GM10266 (cell line): ENCODE measurements around the gene CLEC16A.

Experiments used
- DNase-seq: peaks from one replicate; pipeline ENCODE4 v3.0.0; 2012; ENCODE audit errors: extremely low spot score
- TF ChIP-seq, protein P1 (sequence below): IDR thresholded peaks from 2 replicates; pipeline ENCODE4 v1.5.1; 2012; ENCODE audit warnings: mild to moderate bottlenecking, low read depth; ENCODE audit not compliant: control insufficient read depth, insufficient read depth; ENCODE audit errors: missing control alignments

CLEC16A gene

GRCh38 chr16:10943064-10943353 lies 1.4 kb upstream of the CLEC16A start:
- TF ChIP-seq, protein P1, sequence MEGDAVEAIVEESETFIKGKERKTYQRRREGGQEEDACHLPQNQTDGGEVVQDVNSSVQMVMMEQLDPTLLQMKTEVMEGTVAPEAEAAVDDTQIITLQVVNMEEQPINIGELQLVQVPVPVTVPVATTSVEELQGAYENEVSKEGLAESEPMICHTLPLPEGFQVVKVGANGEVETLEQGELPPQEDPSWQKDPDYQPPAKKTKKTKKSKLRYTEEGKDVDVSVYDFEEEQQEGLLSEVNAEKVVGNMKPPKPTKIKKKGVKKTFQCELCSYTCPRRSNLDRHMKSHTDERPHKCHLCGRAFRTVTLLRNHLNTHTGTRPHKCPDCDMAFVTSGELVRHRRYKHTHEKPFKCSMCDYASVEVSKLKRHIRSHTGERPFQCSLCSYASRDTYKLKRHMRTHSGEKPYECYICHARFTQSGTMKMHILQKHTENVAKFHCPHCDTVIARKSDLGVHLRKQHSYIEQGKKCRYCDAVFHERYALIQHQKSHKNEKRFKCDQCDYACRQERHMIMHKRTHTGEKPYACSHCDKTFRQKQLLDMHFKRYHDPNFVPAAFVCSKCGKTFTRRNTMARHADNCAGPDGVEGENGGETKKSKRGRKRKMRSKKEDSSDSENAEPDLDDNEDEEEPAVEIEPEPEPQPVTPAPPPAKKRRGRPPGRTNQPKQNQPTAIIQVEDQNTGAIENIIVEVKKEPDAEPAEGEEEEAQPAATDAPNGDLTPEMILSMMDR: no peak
- DNase-seq: no peak

DNA sequence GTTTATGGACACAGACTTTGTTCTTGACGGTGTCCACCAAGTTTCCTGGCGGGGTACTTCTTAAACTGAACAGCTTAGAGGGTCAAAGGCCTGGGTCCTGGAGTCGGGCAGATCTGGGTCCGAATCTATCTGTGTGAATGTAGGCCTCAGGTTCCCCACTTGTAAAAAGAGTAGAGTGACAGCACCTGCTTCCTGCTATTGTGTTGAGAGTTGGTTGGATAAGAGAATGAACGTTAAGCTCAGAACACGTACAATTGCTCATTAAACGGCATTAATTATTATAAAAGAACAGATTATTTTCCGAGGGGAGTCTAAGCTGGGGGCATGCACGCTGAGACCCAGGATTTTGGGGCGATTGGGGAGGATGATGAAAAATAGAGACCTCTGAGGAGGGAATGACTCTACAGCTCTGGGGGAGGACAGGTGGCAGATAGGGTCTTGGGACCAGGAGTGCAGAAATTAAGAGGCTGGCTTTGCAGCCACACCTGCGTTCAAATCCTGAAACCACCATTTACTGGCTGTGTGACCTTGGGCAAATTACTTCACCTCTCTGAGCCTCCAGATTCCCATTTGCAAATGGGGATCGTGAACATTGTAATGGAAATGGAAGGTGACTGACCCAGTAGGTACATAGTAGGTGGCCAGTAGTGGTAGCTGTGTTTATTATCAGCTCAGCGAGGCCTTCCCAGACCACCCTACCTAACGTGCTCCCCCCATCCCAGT lies 862 bp downstream of the CLEC16A start:
- TF ChIP-seq, protein P1: no peak
- no peak for DNase-seq

DNA sequence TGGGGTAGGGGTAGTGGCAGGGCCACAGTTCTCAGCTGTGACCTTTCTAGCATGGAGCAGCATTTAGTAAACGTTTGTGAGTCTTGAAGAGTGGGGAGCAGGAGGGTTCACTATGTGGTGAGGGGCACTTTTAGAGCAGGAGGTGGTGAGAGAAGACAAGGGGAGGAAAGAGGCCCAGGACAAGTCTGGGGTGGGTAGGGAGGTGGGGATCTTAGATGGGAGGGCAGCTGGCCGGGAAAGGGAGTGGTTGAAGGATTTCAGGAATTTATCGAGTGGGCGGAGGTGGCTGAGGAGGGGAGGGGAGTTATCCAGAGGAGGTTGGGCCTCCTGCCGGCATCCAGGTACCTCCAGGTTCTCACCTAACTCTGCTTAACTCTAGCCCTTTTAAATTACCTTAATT lies 1.9 kb downstream of the CLEC16A start:
- TF ChIP-seq, protein P1: no peak
- DNase-seq: no peak

DNA sequence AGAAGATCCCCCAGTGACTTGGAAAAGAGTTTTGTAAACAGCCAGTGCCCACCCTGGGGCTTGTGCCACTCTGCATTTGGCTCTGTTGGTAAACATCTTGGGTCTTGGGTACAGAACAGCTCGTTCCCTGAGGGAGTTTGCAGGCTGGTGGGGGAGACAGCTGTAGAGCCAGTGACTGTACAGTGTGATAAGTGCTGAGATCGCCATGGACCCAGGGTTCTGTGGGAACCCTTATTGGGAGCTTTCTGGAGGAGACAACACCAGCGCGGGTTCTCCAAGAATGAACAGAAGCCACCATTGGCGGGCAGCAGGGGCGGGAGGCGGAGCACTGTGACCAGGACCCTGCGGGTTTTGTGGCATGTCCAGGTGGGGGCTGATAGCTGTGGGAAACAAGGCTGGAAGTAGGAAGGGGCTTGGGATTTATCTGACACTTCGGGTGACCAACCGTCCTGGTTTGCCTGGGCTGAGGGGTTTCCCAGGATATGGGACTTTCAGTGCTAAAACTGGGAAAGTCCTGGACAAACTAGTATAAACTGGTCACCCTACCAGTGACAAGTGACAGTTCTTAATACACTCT lies 2.9 kb downstream of the CLEC16A start:
- no peak for DNase-seq
- TF ChIP-seq, protein P1: no peak

- DNase-seq: no peak
- TF ChIP-seq, protein P1: peak; percentile 44
These were observed 5.1 kb downstream of the CLEC16A start for GRCh38 chr16:10949424-10949970.

DNA sequence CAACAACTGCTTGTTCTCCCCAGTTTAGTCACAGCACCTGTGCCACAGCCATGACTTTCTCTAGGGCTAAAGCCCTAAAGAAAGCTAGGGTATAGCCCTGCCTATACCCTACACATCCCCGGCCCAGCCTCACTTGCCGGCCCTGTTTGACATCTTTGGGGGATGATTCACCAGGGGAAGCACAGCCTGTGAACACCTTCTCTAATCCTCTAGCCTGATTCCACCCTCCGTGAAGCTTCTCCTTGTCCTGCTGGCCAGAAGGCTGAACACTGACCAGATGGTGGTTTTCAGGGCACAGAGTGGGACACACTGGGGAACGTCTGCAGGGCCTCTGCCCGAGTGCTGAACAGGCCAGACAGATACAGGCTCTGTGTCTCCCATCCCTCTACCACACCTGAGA lies 6.0 kb downstream of the CLEC16A start:
- TF ChIP-seq, protein P1: no peak
- DNase-seq: no peak

DNA sequence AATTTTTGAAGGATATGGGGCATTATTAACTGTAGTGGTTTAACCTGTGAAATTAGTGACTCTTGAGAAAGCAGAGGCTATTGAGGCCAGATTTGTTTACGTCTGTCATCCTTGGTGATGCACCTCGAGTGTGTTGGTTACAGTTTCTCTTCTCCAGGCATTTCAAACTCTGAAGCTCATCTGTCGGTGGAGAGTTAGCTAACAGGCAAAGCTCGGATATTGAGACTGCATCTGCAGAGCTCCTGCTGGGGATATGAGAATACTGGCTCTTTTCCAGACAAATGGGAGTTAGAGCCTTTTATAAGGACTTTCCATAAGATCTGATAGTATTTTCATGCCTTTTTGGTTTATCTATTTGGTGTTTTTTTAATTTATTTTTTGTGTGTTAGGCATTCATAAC lies 6.7 kb downstream of the CLEC16A start:
- TF ChIP-seq, protein P1: no peak

More for the DNA sequence above, 6.7 kb downstream of the CLEC16A start:
- DNase-seq: no peak
